ENCODE data around the gene RBL1. TPM values are rescaled to one million over a fixed set of nuclear protein-coding genes. Genes with fewer than 3 reads are reported as not detected.
"Not testable (repeated sequence)": the region's sequence is repeated elsewhere in the genome, so short reads cannot be mapped to it uniquely, and the experiment has no call there.

Gene RBL1
- total RNA-seq, 3 donors from 2014 or later (not counting 1 experiment from before 2014, with no cell fraction given) = 21.0 to 28.4 (median 22.2) TPM

DNA sequence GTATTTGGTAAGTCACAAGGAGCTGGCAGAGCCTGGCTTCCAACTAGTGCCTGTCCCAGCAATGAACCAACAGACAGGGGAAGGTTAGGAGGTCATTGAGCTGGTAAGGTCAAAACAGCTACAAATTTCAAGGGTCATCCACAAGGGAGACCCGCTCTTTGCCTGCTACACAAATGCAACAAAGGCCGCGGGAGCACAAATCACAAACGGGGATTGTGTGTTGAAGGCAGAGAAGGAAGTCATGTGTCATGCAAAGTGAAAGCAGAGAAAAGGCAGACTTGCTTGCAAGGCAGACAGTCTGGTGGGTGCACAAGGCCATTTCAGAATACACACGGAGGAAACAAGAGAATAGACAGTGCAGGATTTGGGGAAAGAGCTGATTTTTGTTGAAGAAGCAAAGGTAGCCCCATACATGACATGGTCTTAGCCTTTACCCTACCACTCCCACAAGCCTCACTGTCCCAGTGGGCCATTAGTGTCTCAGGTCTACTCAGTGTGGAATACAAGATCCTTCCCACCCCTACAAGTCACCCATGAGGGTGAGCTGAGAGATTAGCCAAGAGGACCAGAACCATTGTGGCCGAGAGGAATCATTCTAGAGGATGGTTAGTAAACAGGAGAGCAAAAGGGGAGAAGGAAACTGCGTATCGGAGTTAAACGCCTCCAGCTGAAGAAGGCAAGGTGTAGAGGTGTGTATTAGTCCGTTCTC is 126.2 kb downstream of the RBL1 start:
- no peaks in the 10 kb centered on the region for H3K36me3 ChIP-seq (ENCODE audit: control insufficient read depth, insufficient read depth, low read length)
- peak overlapping the region; percentile 79 to 83 for H3K27ac Mint-ChIP-seq
- peaks cover 27 to 38% of the 10 kb centered on the region in 2 donors for H3K4me1 Mint-ChIP-seq
- peaks cover 37% of the 10 kb centered on the region for H3K4me1 ChIP-seq (ENCODE audit: control insufficient read depth, insufficient read depth, low read length)
- intact Hi-C loops (cut with micrococcal nuclease) = no loop called here
- H3K36me3 Mint-ChIP-seq = no peaks in the 10 kb centered on the region
- ATAC-seq (peak; percentile 71 to 83 (median 73)), DNase-seq (peak in 1 of 2 donors; percentile 70)
- no peaks in the 10 kb centered on the region for H3K9me3 Mint-ChIP-seq
- no peaks in the 10 kb centered on the region for H3K27me3 ChIP-seq (ENCODE audit: control insufficient read depth, insufficient read depth, low read length)
- H3K4me3 ChIP-seq (ENCODE audit: low read length) = no peak overlapping the region
- H3K27ac ChIP-seq (ENCODE audit: low read length) = peak overlapping the region; percentile 46
- no peaks in the 10 kb centered on the region for H3K27me3 Mint-ChIP-seq (ENCODE audit: low read depth in 2 of 2)
- H3K4me3 Mint-ChIP-seq = peak overlapping the region; percentile 72
- 67% methylated on average over 9 of the region's 10 CpGs for WGBS (ENCODE audit: insufficient coverage)
- TF ChIP-seq, protein P1, sequence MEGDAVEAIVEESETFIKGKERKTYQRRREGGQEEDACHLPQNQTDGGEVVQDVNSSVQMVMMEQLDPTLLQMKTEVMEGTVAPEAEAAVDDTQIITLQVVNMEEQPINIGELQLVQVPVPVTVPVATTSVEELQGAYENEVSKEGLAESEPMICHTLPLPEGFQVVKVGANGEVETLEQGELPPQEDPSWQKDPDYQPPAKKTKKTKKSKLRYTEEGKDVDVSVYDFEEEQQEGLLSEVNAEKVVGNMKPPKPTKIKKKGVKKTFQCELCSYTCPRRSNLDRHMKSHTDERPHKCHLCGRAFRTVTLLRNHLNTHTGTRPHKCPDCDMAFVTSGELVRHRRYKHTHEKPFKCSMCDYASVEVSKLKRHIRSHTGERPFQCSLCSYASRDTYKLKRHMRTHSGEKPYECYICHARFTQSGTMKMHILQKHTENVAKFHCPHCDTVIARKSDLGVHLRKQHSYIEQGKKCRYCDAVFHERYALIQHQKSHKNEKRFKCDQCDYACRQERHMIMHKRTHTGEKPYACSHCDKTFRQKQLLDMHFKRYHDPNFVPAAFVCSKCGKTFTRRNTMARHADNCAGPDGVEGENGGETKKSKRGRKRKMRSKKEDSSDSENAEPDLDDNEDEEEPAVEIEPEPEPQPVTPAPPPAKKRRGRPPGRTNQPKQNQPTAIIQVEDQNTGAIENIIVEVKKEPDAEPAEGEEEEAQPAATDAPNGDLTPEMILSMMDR (IDR thresholded peaks at IDR 0.05) = no peak
- H3K9me3 ChIP-seq (ENCODE audit: control insufficient read depth, insufficient read depth, low read length) = no peaks in the 10 kb centered on the region

DNA sequence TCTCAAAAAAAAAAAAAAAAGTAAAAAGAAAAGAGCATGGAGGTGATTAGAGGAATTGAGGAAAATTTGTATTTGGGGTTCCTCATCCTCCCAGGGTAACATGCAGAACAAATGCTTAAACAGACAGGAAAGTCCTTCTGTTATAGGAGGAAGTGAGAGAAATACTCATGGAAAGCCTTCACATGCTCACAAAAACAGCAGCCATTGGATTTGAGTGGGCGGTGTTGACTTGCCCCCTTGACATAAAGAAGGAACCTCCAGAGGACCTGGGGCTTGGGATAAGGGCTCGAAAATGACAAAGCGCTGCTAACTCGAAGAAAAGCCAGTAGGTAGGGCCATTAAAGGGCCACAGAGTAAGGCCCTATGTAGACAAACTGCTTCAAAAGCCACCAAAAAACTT is 126.7 kb downstream of the RBL1 start:
- Histone ChIP-seq H3K4me1 (ENCODE audit: control insufficient read depth, insufficient read depth, low read length) (peaks cover 31% of the 10 kb centered on the region), H3K36me3 (ENCODE audit: control insufficient read depth, insufficient read depth, low read length) (no peaks in the 10 kb centered on the region), H3K27me3 (ENCODE audit: control insufficient read depth, insufficient read depth, low read length) (no peaks in the 10 kb centered on the region), H3K27ac (ENCODE audit: low read length) (peak overlapping the region; percentile 46), H3K9me3 (ENCODE audit: control insufficient read depth, insufficient read depth, low read length) (no peaks in the 10 kb centered on the region), H3K4me3 (ENCODE audit: low read length) (no peak overlapping the region)
- DNase-seq (no peak), ATAC-seq (no peak)
- Mint-ChIP-seq H3K27me3 (ENCODE audit: low read depth in 2 of 2) (no peaks in the 10 kb centered on the region), H3K27ac (peak overlapping the region; percentile 79 to 83), H3K4me3 (peak overlapping the region; percentile 72), H3K36me3 (no peaks in the 10 kb centered on the region), H3K4me1 (peaks cover 27 to 38% of the 10 kb centered on the region in 2 donors), H3K9me3 (no peaks in the 10 kb centered on the region)
- TF ChIP-seq, protein P1 (IDR thresholded peaks at IDR 0.05) = no peak
- intact Hi-C loops (cut with micrococcal nuclease) = no loop called here
- WGBS (ENCODE audit: insufficient coverage) = 97% methylated on average over 4 of the region's 4 CpGs

DNA sequence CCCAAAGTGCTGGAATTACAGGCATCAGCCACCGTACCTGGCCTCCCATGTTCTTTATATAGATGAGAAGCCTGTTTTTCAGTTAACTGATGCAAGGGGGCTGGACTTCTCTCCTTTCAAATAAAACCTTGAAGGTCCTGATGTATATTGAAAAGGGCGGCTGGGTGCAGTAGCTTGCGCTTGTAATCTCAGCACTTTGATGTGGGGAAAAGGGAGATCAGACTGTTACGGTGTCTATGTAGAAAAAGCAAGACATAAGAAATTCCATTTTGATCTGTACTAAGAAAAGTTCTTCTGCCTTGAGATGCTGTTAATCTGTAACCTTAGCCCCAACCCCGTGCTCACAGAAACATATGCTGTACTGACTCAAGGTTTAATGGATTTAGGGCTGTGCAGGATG is 128.2 kb downstream of the RBL1 start:
- H3K36me3 ChIP-seq (ENCODE audit: control insufficient read depth, insufficient read depth, low read length) = no peaks in the 10 kb centered on the region
- peaks cover 27 to 38% of the 10 kb centered on the region in 2 donors for H3K4me1 Mint-ChIP-seq
- DNase-seq (peak in 1 of 2 donors; percentile 66), ATAC-seq (no peak)
- intact Hi-C loops (cut with micrococcal nuclease) = no loop called here
- H3K27me3 Mint-ChIP-seq (ENCODE audit: low read depth in 2 of 2) = no peaks in the 10 kb centered on the region
- H3K27ac ChIP-seq (ENCODE audit: low read length) = no peak overlapping the region
- no peaks in the 10 kb centered on the region for H3K36me3 Mint-ChIP-seq
- H3K4me3 ChIP-seq (ENCODE audit: low read length) = no peak overlapping the region
- H3K27me3 ChIP-seq (ENCODE audit: control insufficient read depth, insufficient read depth, low read length) = no peaks in the 10 kb centered on the region
- TF ChIP-seq, protein P1 (IDR thresholded peaks at IDR 0.05) = no peak
- H3K4me1 ChIP-seq (ENCODE audit: control insufficient read depth, insufficient read depth, low read length) = peaks cover 25% of the 10 kb centered on the region
- H3K9me3 Mint-ChIP-seq = no peaks in the 10 kb centered on the region
- H3K9me3 ChIP-seq (ENCODE audit: control insufficient read depth, insufficient read depth, low read length) = peaks cover 4% of the 10 kb centered on the region
- H3K4me3 Mint-ChIP-seq = no peak overlapping the region
- H3K27ac Mint-ChIP-seq = peak overlapping the region in 1 of 2 donors; percentile 5
- 84% methylated on average over 5 of the region's 5 CpGs for WGBS (ENCODE audit: insufficient coverage)

DNA sequence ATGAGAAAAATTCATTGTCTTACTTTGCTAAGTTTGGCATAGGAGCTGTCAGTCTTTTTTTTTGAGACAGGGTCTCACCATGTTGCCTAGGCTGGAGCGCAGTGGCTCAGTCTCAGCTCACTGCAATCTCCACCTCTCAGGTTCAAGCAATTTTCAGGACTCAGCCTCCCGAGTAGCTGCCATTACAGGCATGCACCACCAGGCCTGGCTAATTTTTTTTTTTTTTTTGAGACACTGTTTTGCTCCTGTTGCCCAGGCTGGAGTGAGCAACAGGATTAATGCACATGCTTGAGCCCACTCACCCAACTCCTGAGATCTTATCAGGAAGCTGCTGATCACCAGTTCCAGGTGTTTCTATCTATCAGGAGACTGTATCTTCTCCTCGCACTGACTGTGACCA is 128.8 kb downstream of the RBL1 start:
- H3K36me3 ChIP-seq (ENCODE audit: control insufficient read depth, insufficient read depth, low read length); H3K36me3 Mint-ChIP-seq; H3K27ac ChIP-seq (ENCODE audit: low read length); H3K27ac Mint-ChIP-seq; ATAC-seq; H3K4me3 Mint-ChIP-seq; H3K4me3 ChIP-seq (ENCODE audit: low read length); H3K9me3 Mint-ChIP-seq; H3K27me3 Mint-ChIP-seq (ENCODE audit: low read depth in 2 of 2); H3K27me3 ChIP-seq (ENCODE audit: control insufficient read depth, insufficient read depth, low read length); intact Hi-C loops (cut with micrococcal nuclease): not testable (repeated sequence)
- H3K9me3 ChIP-seq (ENCODE audit: control insufficient read depth, insufficient read depth, low read length) = peaks cover 11% of the 10 kb centered on the region
- peaks cover 27 to 38% of the 10 kb centered on the region in 2 donors for H3K4me1 Mint-ChIP-seq
- 95% methylated on average over 3 of the region's 3 CpGs for WGBS (ENCODE audit: insufficient coverage)
- DNase-seq = peak in 1 of 2 donors; percentile 5
- peaks cover 28% of the 10 kb centered on the region for H3K4me1 ChIP-seq (ENCODE audit: control insufficient read depth, insufficient read depth, low read length)

DNA sequence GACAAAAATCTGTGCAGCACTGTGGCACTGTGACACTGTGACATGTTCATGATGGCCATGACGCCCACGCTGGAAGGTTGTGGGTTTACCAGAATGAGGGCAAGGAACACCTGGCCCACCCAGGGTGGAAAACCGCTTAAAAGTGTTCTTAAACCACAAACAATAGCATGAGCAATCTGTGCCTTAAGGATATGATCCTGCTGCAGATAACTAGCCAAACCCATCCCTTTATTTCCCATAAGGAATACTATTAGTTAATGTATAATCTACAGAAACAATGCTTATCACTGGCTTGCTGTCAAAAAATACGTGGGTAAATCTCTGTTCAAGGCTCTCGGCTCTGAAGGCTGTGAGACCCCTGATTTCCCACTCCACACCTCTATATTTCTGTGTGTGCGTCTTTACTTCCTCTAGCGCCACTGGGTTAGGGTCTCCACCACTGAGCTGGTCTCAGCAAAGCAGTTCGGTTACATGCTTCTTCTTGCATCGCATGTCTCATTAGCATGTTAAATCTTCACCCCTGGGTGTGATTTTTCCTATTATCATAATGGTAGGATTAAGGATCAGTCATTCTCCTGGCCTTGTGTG is 133.3 kb downstream of the RBL1 start:
- H3K4me3 ChIP-seq (ENCODE audit: low read length); ATAC-seq; intact Hi-C loops (cut with micrococcal nuclease); H3K27ac ChIP-seq (ENCODE audit: low read length); H3K4me1 ChIP-seq (ENCODE audit: control insufficient read depth, insufficient read depth, low read length); H3K9me3 Mint-ChIP-seq; H3K36me3 Mint-ChIP-seq; H3K27me3 Mint-ChIP-seq (ENCODE audit: low read depth in 2 of 2); H3K27me3 ChIP-seq (ENCODE audit: control insufficient read depth, insufficient read depth, low read length); H3K36me3 ChIP-seq (ENCODE audit: control insufficient read depth, insufficient read depth, low read length); H3K27ac Mint-ChIP-seq; H3K4me3 Mint-ChIP-seq: not testable (repeated sequence)
- DNase-seq = peak in 1 of 2 donors; percentile 2
- WGBS (ENCODE audit: insufficient coverage) = 84% methylated on average over 9 of the region's 9 CpGs
- peaks cover 7 to 13% of the 10 kb centered on the region in 2 donors for H3K4me1 Mint-ChIP-seq
- peaks cover 11% of the 10 kb centered on the region for H3K9me3 ChIP-seq (ENCODE audit: control insufficient read depth, insufficient read depth, low read length)
